ENCODE results near the gene HES4.

GRCh38 chr1:1027791-1028190 lies 27.9 kb upstream of the HES4 start:
- TF ChIP-seq POLR2A (IDR thresholded peaks at IDR 0.05; ENCODE audit: low read depth, low read length), result no peak
- TF ChIP-seq TAF1 (IDR thresholded peaks at IDR 0.05; ENCODE audit: low read depth, low read length), result no peak
- TF ChIP-seq POLR2AphosphoS5 (IDR thresholded peaks at IDR 0.05; ENCODE audit: low read depth, low read length), result no peak
- TF ChIP-seq PAX5 (IDR thresholded peaks at IDR 0.05; ENCODE audit: insufficient read depth, low read length, severe bottlenecking), result no peak
- no peak for TF ChIP-seq SPI1 (IDR thresholded peaks at IDR 0.05; ENCODE audit: low read depth, low read length)
- TF ChIP-seq POU2F2 (IDR thresholded peaks at IDR 0.05; ENCODE audit: low read depth, low read length), result no peak
